Neuron (in vitro differentiated cells): Measurements from ENCODE around the gene PCDH11X.
"Not testable (repeated sequence)": the region's sequence is repeated elsewhere in the genome, so short reads cannot be mapped to it uniquely, and the experiment has no call there.

Experiments used
- H2AFZ ChIP-seq: one replicate; pipeline ENCODE4 v1.6.1; 2013; ENCODE audit warnings: low read depth, mild to moderate bottlenecking, inconsistent platforms, low read length, moderate library complexity
- H3K27me3 ChIP-seq: one replicate; pipeline ENCODE4 v1.6.1; 2013; ENCODE audit warnings: low read length; ENCODE audit not compliant: insufficient read depth
- H3K36me3 ChIP-seq: one replicate; pipeline ENCODE4 v1.6.1; 2013; ENCODE audit warnings: low read length; ENCODE audit not compliant: insufficient read depth
- H3K4me1 ChIP-seq: one replicate; pipeline ENCODE4 v1.6.1; 2013; ENCODE audit warnings: low read length; ENCODE audit not compliant: insufficient read depth
- H3K4me3 ChIP-seq: 2 replicates; pipeline ENCODE4 v1.5.1; 2013; ENCODE audit warnings: mild to moderate bottlenecking, low read length, moderate library complexity
- H3K9me3 ChIP-seq: one replicate; pipeline ENCODE4 v1.6.1; 2013; ENCODE audit warnings: low read length

PCDH11X gene, protein sequence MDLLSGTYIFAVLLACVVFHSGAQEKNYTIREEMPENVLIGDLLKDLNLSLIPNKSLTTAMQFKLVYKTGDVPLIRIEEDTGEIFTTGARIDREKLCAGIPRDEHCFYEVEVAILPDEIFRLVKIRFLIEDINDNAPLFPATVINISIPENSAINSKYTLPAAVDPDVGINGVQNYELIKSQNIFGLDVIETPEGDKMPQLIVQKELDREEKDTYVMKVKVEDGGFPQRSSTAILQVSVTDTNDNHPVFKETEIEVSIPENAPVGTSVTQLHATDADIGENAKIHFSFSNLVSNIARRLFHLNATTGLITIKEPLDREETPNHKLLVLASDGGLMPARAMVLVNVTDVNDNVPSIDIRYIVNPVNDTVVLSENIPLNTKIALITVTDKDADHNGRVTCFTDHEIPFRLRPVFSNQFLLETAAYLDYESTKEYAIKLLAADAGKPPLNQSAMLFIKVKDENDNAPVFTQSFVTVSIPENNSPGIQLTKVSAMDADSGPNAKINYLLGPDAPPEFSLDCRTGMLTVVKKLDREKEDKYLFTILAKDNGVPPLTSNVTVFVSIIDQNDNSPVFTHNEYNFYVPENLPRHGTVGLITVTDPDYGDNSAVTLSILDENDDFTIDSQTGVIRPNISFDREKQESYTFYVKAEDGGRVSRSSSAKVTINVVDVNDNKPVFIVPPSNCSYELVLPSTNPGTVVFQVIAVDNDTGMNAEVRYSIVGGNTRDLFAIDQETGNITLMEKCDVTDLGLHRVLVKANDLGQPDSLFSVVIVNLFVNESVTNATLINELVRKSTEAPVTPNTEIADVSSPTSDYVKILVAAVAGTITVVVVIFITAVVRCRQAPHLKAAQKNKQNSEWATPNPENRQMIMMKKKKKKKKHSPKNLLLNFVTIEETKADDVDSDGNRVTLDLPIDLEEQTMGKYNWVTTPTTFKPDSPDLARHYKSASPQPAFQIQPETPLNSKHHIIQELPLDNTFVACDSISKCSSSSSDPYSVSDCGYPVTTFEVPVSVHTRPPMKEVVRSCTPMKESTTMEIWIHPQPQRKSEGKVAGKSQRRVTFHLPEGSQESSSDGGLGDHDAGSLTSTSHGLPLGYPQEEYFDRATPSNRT (N-terminal part only)

DNA sequence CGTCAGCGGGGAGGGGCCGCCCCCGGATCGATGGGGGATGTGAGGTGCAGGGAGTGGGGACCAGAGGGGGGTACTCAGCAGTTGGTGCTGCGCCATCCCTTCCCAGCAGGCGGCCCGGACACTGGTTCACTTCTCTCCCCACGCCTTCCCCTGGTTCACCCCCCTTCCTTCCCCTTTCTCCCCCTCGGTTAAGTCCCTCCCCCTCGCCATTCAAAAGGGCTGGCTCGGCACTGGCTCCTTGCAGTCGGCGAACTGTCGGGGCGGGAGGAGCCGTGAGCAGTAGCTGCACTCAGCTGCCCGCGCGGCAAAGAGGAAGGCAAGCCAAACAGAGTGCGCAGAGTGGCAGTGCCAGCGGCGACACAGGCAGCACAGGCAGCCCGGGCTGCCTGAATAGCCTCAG, at the start of gene PCDH11X:
Gene PCDH11X (plus strand): TSS at position 241 of the 400 bp plus-strand sequence. CDS start 56,130 bp downstream, outside the sequence.
- not testable (repeated sequence) for H3K27me3 ChIP-seq, H3K4me1 ChIP-seq, H3K36me3 ChIP-seq, H2AFZ ChIP-seq, H3K9me3 ChIP-seq
- H3K4me3 ChIP-seq: peak within 1 kb of the TSS; percentile 29

DNA sequence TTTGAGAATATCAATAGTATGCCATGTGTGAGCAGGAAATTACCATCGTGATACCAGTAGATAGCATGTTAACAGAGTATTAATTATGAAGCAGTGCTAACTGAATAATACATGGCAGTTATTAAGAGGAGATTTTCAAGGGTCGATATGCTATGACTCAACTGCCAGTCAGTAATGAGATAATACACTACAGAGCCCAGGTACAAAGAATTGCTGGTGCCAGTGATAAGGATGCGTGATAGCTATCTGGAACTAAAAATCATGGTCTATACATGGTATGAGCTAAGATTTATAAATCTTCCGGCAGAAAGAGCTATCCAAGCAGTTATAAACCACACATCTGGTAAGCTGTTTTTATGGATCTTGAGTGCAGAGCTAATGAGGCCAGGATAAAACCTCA, 31.7 kb upstream of the PCDH11X start:
- H3K27me3 ChIP-seq, H3K4me3 ChIP-seq, H3K4me1 ChIP-seq, H3K36me3 ChIP-seq, H2AFZ ChIP-seq, H3K9me3 ChIP-seq: not testable (repeated sequence)

DNA sequence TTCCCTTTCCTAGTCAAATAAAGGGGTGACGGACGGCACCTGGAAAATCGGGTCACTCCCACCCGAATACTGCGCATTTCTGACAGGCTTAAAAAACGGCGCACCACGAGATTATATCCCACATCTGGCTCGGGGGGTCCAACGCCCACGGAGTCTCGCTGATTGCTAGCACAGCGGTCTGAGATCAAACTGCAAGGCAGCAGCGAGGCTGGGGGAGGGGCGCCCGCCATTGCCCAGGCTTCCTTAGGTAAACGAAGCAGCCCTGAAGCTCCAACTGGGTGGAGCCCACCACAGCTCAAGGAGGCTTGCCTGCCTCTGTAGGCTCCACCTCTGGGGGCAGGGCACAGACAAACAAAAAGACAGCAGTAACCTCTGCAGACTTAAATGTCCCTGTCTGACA, 26.2 kb upstream of the PCDH11X start:
- not testable (repeated sequence) for H3K4me3 ChIP-seq, H3K9me3 ChIP-seq, H2AFZ ChIP-seq, H3K36me3 ChIP-seq, H3K4me1 ChIP-seq, H3K27me3 ChIP-seq

DNA sequence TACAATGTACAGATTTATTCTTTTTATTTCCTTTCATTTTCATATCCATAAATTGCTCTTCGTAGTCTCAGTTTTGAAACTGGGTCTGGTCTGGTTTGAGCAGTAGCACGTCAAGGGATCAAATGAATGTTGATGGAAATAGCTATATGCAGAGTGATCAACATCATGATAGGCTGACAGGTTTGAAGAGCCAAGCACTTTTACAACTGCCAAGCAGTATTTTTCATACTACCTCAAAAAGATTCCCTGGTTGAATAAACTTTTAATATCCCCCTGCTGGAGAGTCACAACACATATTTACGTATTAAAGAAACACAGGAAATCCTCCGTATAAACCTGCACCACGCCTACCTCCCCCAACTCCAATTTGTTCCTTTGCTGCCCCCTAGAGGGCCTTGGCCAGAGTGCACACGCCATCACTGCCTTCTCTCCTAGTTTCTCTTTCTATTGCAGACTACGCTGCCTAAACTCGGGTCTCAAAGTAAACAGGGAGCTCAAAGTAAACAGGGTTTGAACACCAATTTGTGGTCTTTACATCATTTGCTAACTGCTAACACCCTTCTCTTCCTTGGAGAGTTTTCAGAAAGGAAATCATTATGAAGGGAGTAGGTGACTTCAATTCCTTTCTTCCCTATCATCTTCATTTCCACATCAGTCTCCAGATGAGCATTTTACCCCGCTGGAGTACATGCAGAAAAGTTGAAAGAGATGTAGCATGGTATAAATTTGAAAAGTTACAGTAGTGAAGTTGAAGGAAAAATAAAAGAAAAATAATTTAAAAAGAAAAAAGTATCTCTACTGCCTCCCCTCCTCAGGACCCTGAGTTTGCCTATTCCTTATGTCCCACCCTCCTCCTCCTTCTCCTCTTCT, 8.3 kb upstream of the PCDH11X start:
- H3K4me3 ChIP-seq, H3K9me3 ChIP-seq, H2AFZ ChIP-seq, H3K27me3 ChIP-seq, H3K4me1 ChIP-seq, H3K36me3 ChIP-seq: not testable (repeated sequence)

DNA sequence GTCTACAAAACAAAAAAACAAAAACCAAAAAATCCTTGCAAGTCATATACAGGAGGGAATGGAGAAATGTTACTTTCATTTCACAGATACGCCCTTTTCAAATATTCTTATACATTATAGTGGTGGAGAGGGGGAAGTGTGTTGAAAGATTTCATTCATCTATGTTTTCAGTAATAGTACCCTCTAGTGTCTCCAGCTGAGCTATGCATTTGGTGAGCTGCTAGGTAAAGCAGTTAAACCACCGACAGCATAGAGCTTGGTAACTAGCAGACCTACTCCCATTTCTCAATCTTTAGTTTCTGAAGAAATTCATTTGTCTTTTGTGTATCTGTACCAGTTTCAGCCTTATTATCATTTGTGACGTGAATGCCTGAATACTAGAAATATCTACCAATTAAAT, 5.2 kb upstream of the PCDH11X start:
- H3K36me3 ChIP-seq, H3K9me3 ChIP-seq, H2AFZ ChIP-seq, H3K4me1 ChIP-seq, H3K4me3 ChIP-seq, H3K27me3 ChIP-seq: not testable (repeated sequence)

DNA sequence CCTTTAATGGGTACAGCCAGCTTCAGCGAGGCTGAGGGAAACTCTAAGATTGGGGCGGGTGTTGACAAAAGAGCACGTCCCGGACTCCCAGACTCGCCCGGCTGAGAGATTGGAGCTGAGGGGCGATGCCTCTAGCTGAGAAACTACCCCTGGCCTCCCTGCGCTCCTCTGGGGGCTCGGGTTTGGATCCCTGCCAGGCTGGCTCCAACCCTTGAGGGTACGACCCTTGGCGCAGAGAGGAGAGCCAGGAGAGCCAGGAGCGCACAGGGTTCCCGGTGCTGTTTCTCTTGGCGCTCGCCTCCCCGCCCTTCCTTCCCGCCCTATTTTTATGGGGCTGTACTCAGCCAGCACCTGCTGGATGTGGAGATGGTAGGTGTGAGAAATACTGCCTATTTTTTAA, 833 bp downstream of the PCDH11X start:
- H3K4me1 ChIP-seq, H3K9me3 ChIP-seq, H2AFZ ChIP-seq, H3K36me3 ChIP-seq, H3K27me3 ChIP-seq: not testable (repeated sequence)
- peak overlapping the region; percentile 29 for H3K4me3 ChIP-seq

DNA sequence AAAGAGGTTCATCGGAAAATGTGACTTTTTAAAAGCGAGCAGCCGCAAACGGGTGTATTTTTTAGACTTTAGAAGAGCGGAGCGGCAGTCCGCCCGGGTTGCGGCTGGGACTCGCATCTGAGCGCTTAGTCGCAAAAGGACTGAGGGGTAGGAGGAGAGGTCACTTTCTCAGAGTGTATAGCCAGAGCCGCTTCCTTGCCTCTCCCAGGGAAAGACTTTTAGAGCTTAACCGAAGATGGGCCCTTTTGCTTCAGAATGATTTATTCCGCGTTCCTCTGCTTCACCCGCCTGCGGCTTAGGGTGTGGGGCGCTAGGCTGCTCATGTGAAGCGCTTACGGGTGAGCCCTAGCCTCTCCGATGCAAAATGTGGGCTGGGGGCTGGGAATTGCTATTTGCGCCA, 1.5 kb downstream of the PCDH11X start:
- not testable (repeated sequence) for H2AFZ ChIP-seq, H3K9me3 ChIP-seq
- H3K4me3 ChIP-seq: peak overlapping the region; percentile 36

DNA sequence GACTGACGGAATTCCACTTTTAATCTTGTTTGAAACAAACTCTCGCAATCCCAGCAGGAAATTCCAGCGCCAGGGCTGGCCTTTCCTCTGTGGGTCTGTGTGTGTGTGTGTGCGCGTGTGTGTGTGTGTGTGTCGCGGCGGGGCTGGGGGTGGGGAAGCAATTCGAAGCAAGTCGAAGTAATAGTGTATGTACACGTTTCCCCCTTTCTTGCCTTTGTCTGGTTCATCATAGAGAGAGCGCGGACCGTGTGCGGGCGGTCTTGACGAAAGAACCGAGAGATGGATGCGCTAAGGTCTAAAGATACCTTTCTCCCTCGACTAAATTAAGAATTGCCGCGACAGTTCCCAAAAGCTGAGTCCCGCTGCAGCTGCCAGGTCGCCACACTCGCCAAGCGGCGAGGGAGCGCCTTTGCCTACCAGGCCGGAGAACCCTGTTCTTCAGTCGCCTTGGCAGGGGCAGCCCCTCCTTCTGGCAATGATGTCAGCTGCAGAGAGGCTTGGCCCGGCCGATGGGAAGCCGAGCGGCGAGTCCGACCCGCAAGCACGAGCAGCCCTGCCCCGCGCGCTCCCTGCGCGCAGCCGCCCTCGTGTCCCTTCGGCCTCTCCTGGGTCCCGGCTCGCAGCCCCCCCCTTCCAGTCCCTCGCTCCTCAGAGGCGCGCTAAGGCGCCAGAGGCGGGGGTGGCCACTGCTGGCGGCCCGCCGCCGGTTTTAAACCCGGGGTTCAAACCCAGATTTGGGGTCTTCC, 2.6 kb downstream of the PCDH11X start:
- H3K36me3 ChIP-seq, H2AFZ ChIP-seq, H3K27me3 ChIP-seq, H3K9me3 ChIP-seq, H3K4me1 ChIP-seq: not testable (repeated sequence)
- peak overlapping the region; percentile 36 for H3K4me3 ChIP-seq

More for the DNA sequence above, 1.5 kb downstream of the PCDH11X start:
- not testable (repeated sequence) for H3K36me3 ChIP-seq, H3K27me3 ChIP-seq, H3K4me1 ChIP-seq

DNA sequence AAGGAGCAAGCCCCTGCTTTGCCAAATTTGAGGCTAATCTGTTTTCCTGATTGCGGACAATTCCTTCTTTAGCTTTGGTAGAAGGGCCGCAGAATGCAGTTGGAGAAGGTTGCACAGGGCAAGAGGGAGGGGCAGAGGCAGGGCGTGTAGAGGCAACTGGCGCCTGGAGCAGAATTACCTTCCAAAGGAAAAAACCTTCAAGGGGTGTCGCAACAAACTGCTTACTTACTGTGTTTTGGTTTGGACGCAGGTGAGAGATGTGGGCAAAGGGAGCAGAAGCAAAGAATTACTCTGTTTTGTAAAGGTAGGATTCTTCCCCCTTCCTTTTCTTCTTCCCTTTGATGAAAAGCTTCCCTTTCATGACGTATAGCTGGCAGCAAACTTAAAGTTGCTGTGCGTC, 3.6 kb downstream of the PCDH11X start:
- H3K9me3 ChIP-seq, H3K4me1 ChIP-seq, H2AFZ ChIP-seq, H3K27me3 ChIP-seq, H3K4me3 ChIP-seq, H3K36me3 ChIP-seq: not testable (repeated sequence)

DNA sequence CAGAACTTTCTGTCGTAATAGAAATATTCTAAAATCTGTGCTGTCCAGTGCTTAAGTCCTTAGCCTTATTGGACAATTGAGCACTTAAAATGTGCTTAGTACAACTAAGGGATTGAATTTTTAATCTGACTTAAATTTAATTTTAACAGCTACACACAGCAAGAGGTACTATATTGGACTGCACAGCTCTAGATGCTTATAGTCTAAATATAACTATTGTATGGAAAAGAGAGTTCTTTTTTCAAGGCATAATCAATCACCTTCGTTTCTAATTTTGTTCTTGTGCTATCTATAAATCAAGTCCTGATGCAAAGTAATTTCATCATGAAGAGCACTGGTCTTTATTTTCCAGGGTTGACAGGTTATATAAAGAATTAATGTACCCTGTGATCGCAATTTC, 38.4 kb downstream of the PCDH11X start:
- not testable (repeated sequence) for H2AFZ ChIP-seq, H3K9me3 ChIP-seq, H3K4me3 ChIP-seq, H3K36me3 ChIP-seq, H3K4me1 ChIP-seq, H3K27me3 ChIP-seq

DNA sequence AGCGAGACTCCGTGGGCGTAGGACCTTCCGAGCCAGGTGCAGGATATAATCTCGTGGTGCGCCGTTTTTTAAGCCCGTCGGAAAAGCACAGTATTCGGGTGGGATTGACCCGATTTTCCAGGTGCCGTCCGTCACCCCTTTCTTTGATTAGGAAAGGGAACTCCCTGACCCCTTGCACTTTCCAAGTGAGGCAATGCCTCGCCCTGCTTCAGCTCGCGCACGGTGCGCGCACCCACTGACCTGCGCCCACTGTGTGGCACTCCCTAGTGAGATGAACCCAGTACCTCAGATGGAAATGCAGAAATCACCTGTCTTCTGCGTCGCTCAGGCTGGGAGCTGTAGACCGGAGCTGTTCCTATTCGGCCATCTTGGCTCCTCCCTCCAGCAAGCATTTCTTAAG, 46.1 kb downstream of the PCDH11X start:
- H3K36me3 ChIP-seq, H3K4me3 ChIP-seq, H3K27me3 ChIP-seq, H2AFZ ChIP-seq, H3K4me1 ChIP-seq, H3K9me3 ChIP-seq: not testable (repeated sequence)
